Sigmoid colon (tissue), 4 donors: ENCODE results near the gene KLHL10.

Source experiments
- CTCF ChIP-seq, 4 experiments: fragments of 450-650 bp in 3 of 4; fragments of 200-600 bp in 1 of 4; IDR thresholded peaks; one replicate each; pipeline ENCODE4 v1.5.1; 2016 to 2019; ENCODE audit warnings: antibody characterized with exemption in 4 of 4, mild to moderate bottlenecking in 3 of 4, moderate library complexity in 2 of 4
- EP300 ChIP-seq, 4 donors: sonication (generic); formaldehyde crosslinking; IDR thresholded peaks; one replicate each; pipeline ENCODE4 v1.6.1; 2017; ENCODE audit warnings: antibody characterized with exemption in 4 of 4

- TF ChIP-seq CTCF (IDR thresholded peaks at IDR 0.05) (no peak), EP300 (IDR thresholded peaks at IDR 0.05) (no peak)
Measured at GRCh38 chr17:41896726-41897125, 59.1 kb downstream of the KLHL10 start.
